GM12878 (cell line): ENCODE data around the gene IRGQ. TPM values are rescaled to one million over a fixed set of nuclear protein-coding genes. Genes with fewer than 3 reads are reported as not detected.

Source experiments
- ATAC-seq: fragments of 200-7000 bp; cut with Tn5 transposase; 3 replicates; pipeline ENCODE4 v1.9.1; 2020; ENCODE audit warnings: mild to moderate bottlenecking, moderate library complexity
- BruUV-seq: library from RNA; stranded (reverse); fragments of 400-500 nt; replicated peaks from 2 replicates; lab custom pipeline; 2021; lab: Mats Ljungman, UMichigan
- CTCF ChIA-PET: fragments of 300-600 bp; sonication (Branson Sonifier 250); formaldehyde crosslinking; extraction: SDS; loops from one replicate; lab custom pipeline; 2021; ENCODE audit warnings: inconsistent platforms; lab: Yijun Ruan, JAX
- POLR2A ChIA-PET: fragments of 350-600 bp; formaldehyde crosslinking; extraction: SDS; loops from one replicate; lab custom pipeline; 2021; ENCODE audit warnings: inconsistent platforms; lab: Charles Lee
- RAD21 ChIA-PET: fragments of 300-600 bp; sonication (Branson Sonifier 250); formaldehyde crosslinking; loops from one replicate; lab custom pipeline; 2023; ENCODE audit warnings: antibody characterized with exemption; ENCODE audit not compliant: unreplicated experiment; lab: Charles Lee
- SMC1A ChIA-PET: fragments of 300-600 bp; sonication (Branson Sonifier 250); formaldehyde crosslinking; loops from one replicate; lab custom pipeline; 2023; ENCODE audit not compliant: unreplicated experiment, uncharacterized antibody; lab: Charles Lee
- DNase-seq: peaks from one replicate; pipeline ENCODE4 v3.0.0-alpha.2; 2011; ENCODE audit warnings: low read depth, low spot score
- FAIRE-seq: peaks from 3 replicates; lab custom pipeline; 2011; peaks lifted over from hg19 to GRCh38; lab: Jason Lieb, UNC
- H2AFZ ChIP-seq: 2 replicates; pipeline ENCODE4 v1.6.0; 2011; ENCODE audit warnings: low read depth, low read length, control low read depth; ENCODE audit not compliant: control insufficient read depth
- H3K27ac ChIP-seq: 2 replicates; pipeline ENCODE4 v1.5.1; 2011; ENCODE audit warnings: control low read depth; ENCODE audit not compliant: control insufficient read depth, insufficient read depth
- H3K27me3 ChIP-seq, 2 experiments: replicated peaks in 1 of 2; 2 replicates each; pipeline versions ENCODE4 v1.6.0 to v1.6.1; 2011; ENCODE audit warnings: low read length in 1 of 2; ENCODE audit not compliant: control insufficient read depth in 2 of 2, insufficient read depth in 2 of 2
- H3K36me3 ChIP-seq, 2 experiments: 2 replicates each; pipeline ENCODE4 v1.5.1; 2011; ENCODE audit warnings: low read length in 1 of 2; ENCODE audit not compliant: control insufficient read depth in 2 of 2, insufficient read depth in 2 of 2
- H3K4me1 ChIP-seq: 2 replicates; pipeline ENCODE4 v1.6.1; 2011; ENCODE audit warnings: mild to moderate bottlenecking, low read length, moderate library complexity, mixed read lengths; ENCODE audit not compliant: control insufficient read depth, insufficient read depth
- H3K4me2 ChIP-seq: 2 replicates; pipeline ENCODE4 v1.6.0; 2011; ENCODE audit warnings: control low read depth; ENCODE audit not compliant: control insufficient read depth, insufficient read depth
- H3K4me3 ChIP-seq: fragments of 200-600 bp; sonication (generic); 2 replicates; pipeline ENCODE4 v1.5.1; 2016
- H3K79me2 ChIP-seq: 2 replicates; pipeline ENCODE4 v1.6.0; 2011; ENCODE audit warnings: low read length; ENCODE audit not compliant: control insufficient read depth, insufficient read depth
- H3K9ac ChIP-seq: 2 replicates; pipeline ENCODE4 v1.8.0; 2011; ENCODE audit warnings: low read length, control low read depth, mixed read lengths; ENCODE audit not compliant: control insufficient read depth, insufficient read depth
- H3K9me3 ChIP-seq: replicated peaks from 3 replicates; pipeline ENCODE4 v1.5.1; 2011; ENCODE audit warnings: mild to moderate bottlenecking, low read length; ENCODE audit not compliant: control insufficient read depth, insufficient read depth
- H4K20me1 ChIP-seq: 2 replicates; pipeline ENCODE4 v1.6.0; 2011; ENCODE audit not compliant: control insufficient read depth, insufficient read depth
- CREB1 ChIP-seq: IDR thresholded peaks from 2 replicates; pipeline ENCODE4 v1.6.1; 2012; ENCODE audit warnings: low read depth, mild to moderate bottlenecking, inconsistent platforms
- EED ChIP-seq: sonication (generic); IDR thresholded peaks from 2 replicates; pipeline ENCODE4 v1.6.1; 2016; ENCODE audit warnings: antibody characterized with exemption, low read depth
- SREBF1 ChIP-seq: IDR thresholded peaks from 2 replicates; pipeline ENCODE4 v1.6.1; 2012; ENCODE audit warnings: mild to moderate bottlenecking, low read length
- SUZ12 ChIP-seq: fragments of 200-600 bp; sonication (generic); IDR thresholded peaks from one replicate; pipeline ENCODE4 v1.6.1; 2018; ENCODE audit warnings: antibody characterized with exemption, mild to moderate bottlenecking; ENCODE audit not compliant: unreplicated experiment
- ZNF384 ChIP-seq: IDR thresholded peaks from 2 replicates; pipeline ENCODE4 v1.6.1; 2012; ENCODE audit warnings: low read depth, mild to moderate bottlenecking, low read length, improper control_type of control experiment, borderline replicate concordance
- WGBS: methylation state at CpG from one replicate; pipeline ENCODE4 v1.1.6; 2016; ENCODE audit warnings: low lambda C conversion rate; ENCODE audit not compliant: insufficient replicate concordance, insufficient coverage; ENCODE audit errors: missing lambda C conversion rate; 5-methylcytosine and 5-hydroxymethylcytosine counted together
- in situ Hi-C: fragments of 300-500 bp; cut with MboI; formaldehyde crosslinking; loops from 9 replicates; pipeline ENCODE4 v1.14.3; 2018; ENCODE audit warnings: mixed read lengths
- intact Hi-C: fragments of 100-400 bp; cut with micrococcal nuclease; formaldehyde crosslinking; loops from one replicate; pipeline ENCODE4 v1.14.2; 2022; ENCODE audit not compliant: unreplicated experiment
- polyA plus RNA-seq, 11 experiments: library from polyadenylated mRNA; depleted of rRNA in 4 of 11; unstranded in 6 of 11; stranded (reverse) in 5 of 11; fragments of >200 nt; fragmentation: Nextera tagmentation in 4 of 11; fragmentation: Illumina TruSeq in 1 of 11; extraction: Ambion mirVana in 4 of 11; extraction: Trizol in 1 of 11; gene quantifications; 1 replicate in 1 of 11; 2 replicates in 10 of 11; pipeline versions ENCODE4 v1.2.1 to v1.2.3, GENCODE V29; 2011 to 2016; ENCODE audit warnings: inconsistent platforms in 2 of 11, missing spikeins in 2 of 11, low read depth in 1 of 11
- total RNA-seq, 4 experiments: library from RNA; depleted of rRNA in 3 of 4; stranded (reverse); fragments of >200 nt in 3 of 4; fragmentation: Illumina TruSeq in 1 of 4; extraction: Trizol in 1 of 4; gene quantifications; 2 replicates each; pipeline versions ENCODE4 v1.2.1 to v1.2.3, GENCODE V29; 2013 to 2021
- TF ChIP-seq, protein P1 (sequence below): IDR thresholded peaks from 2 replicates; pipeline ENCODE4 v1.6.1; 2012; ENCODE audit warnings: improper control_type of control experiment, low read depth, low read length; ENCODE audit not compliant: insufficient replicate concordance
- TF ChIP-seq, protein P2 (sequence below): IDR thresholded peaks from 2 replicates; pipeline ENCODE4 v1.6.1; 2011; ENCODE audit warnings: low read depth, low read length, improper control_type of control experiment, borderline replicate concordance

The IRGQ gene
- total and polyA plus RNA-seq, 10 of the 15 experiments (the other 5 are each of a cell fraction or from before 2014, with no cell fraction given): 3.3 to 20.8 (median 9.0) TPM

DNA sequence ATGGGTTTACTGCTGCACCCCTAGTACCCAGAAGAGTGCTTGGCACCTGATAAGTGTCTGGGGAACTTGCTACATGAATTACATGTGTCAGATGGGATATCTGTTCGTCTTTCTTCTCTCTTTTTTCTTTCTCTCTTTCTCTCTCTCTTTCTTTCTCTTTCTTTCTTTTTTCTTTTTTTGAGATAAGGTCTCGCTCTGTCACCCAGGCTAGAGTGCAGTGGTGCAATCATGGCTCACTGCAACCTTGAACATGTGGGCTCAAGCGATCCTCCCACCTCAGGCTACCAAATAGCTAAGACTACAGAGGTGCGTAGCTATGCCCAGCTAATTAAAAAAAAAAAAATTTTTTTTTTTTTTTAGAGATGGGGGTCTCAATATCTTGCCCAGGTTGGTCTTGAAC, 37.6 kb upstream of the IRGQ start:
- intact Hi-C loops: no loop called here
- RAD21 ChIA-PET: no interaction called here
- H3K9ac ChIP-seq: no peak overlapping the region
- TF ChIP-seq EED: no peak
- no peak for TF ChIP-seq CREB1
- no peak for TF ChIP-seq SREBF1
- TF ChIP-seq, all 136 proteins: peak for 0
- Histone ChIP-seq H4K20me1 (no peaks in the 10 kb centered on the region), H3K36me3 (no peaks in the 10 kb centered on the region), H3K79me2 (no peaks in the 10 kb centered on the region), H3K27me3 (peaks cover 2 to 5% of the 10 kb centered on the region in 2 experiments), H3K4me1 (peaks cover 2% of the 10 kb centered on the region), H2AFZ (no peak overlapping the region), H3K4me3 (no peak overlapping the region), H3K9me3 (no peaks in the 10 kb centered on the region), H3K27ac (no peak overlapping the region), H3K4me2 (no peak overlapping the region)
- no TSS peak for BruUV-seq
- ChIA-PET POLR2A (interaction anchor here (0.6 kb wide), 1 partner anchor 58 kb away, joined by 5 read pairs; the partner anchor contains the start of gene PINLYP), SMC1A (no interaction called here), CTCF (no interaction called here)
- no peak for FAIRE-seq
- WGBS: 18% methylated on average over 4 of the region's 4 CpGs
- DNase-seq: no peak
- ATAC-seq: no peak
- in situ Hi-C loops: no loop called here

DNA sequence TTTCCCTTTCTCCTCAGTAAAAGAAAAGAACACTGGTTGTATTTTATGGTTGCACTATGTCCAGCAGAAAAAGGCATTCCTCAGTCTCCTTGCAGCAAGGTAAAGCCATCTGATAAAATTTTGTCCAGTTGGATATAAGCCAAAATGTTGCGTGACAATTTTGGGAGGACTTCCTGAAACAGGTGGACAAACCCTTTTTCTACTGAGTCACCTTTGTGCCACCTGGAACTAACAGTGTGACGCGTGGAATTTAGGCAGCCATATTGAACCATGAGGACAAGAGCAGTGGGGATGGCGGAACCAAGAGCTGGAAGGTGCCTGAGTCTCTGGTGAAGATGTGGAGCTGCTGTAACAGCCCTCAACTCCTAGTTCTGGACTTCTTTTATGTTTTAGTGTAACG, 35.6 kb upstream of the IRGQ start:
- no peaks in the 10 kb centered on the region for H4K20me1 ChIP-seq
- RAD21 ChIA-PET: no interaction called here
- no peak overlapping the region for H3K27ac ChIP-seq
- no peaks in the 10 kb centered on the region for H3K79me2 ChIP-seq
- POLR2A ChIA-PET: no interaction called here
- H3K9ac ChIP-seq: no peak overlapping the region
- no peak overlapping the region for H3K4me2 ChIP-seq
- H3K27me3 ChIP-seq: peaks cover 0 to 3% of the 10 kb centered on the region in 2 experiments; a peak in 1 of 4 replicates
- intact Hi-C loops (no loop called here), in situ Hi-C loops (no loop called here)
- H3K4me3 ChIP-seq: no peak overlapping the region
- TF ChIP-seq ZNF384: no peak
- TF ChIP-seq, protein P1, sequence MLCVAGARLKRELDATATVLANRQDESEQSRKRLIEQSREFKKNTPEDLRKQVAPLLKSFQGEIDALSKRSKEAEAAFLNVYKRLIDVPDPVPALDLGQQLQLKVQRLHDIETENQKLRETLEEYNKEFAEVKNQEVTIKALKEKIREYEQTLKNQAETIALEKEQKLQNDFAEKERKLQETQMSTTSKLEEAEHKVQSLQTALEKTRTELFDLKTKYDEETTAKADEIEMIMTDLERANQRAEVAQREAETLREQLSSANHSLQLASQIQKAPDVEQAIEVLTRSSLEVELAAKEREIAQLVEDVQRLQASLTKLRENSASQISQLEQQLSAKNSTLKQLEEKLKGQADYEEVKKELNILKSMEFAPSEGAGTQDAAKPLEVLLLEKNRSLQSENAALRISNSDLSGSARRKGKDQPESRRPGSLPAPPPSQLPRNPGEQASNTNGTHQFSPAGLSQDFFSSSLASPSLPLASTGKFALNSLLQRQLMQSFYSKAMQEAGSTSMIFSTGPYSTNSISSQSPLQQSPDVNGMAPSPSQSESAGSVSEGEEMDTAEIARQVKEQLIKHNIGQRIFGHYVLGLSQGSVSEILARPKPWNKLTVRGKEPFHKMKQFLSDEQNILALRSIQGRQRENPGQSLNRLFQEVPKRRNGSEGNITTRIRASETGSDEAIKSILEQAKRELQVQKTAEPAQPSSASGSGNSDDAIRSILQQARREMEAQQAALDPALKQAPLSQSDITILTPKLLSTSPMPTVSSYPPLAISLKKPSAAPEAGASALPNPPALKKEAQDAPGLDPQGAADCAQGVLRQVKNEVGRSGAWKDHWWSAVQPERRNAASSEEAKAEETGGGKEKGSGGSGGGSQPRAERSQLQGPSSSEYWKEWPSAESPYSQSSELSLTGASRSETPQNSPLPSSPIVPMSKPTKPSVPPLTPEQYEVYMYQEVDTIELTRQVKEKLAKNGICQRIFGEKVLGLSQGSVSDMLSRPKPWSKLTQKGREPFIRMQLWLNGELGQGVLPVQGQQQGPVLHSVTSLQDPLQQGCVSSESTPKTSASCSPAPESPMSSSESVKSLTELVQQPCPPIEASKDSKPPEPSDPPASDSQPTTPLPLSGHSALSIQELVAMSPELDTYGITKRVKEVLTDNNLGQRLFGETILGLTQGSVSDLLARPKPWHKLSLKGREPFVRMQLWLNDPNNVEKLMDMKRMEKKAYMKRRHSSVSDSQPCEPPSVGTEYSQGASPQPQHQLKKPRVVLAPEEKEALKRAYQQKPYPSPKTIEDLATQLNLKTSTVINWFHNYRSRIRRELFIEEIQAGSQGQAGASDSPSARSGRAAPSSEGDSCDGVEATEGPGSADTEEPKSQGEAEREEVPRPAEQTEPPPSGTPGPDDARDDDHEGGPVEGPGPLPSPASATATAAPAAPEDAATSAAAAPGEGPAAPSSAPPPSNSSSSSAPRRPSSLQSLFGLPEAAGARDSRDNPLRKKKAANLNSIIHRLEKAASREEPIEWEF: no peak
- no peak for TF ChIP-seq SUZ12
- TF ChIP-seq, protein P2, sequence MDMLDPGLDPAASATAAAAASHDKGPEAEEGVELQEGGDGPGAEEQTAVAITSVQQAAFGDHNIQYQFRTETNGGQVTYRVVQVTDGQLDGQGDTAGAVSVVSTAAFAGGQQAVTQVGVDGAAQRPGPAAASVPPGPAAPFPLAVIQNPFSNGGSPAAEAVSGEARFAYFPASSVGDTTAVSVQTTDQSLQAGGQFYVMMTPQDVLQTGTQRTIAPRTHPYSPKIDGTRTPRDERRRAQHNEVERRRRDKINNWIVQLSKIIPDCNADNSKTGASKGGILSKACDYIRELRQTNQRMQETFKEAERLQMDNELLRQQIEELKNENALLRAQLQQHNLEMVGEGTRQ: no peak
- no peaks in the 10 kb centered on the region for H3K4me1 ChIP-seq
- H2AFZ ChIP-seq: no peak overlapping the region
- ATAC-seq: no peak
- no TSS peak for BruUV-seq
- H3K9me3 ChIP-seq: no peaks in the 10 kb centered on the region
- no peak for DNase-seq
- 57% methylated on average over 5 of the region's 5 CpGs for WGBS
- no peak for FAIRE-seq
- SMC1A ChIA-PET: no interaction called here
- H3K36me3 ChIP-seq: no peaks in the 10 kb centered on the region
- CTCF ChIA-PET: no interaction called here
